Brain microvascular endothelial cell (primary cell): ENCODE data around the gene SMAD2.

Source experiments
- DNase-seq: peaks from one replicate; pipeline ENCODE4 v3.0.0-alpha.2; 2020
- H3K27ac ChIP-seq: fragments of 250-450 bp; sonication (Bioruptor Pico); 2 replicates; pipeline ENCODE4 v1.5.1; 2020; ENCODE audit warnings: mild to moderate bottlenecking, moderate library complexity
- H3K27me3 ChIP-seq: fragments of 250-450 bp; sonication (Bioruptor Pico); replicated peaks from 2 replicates; pipeline ENCODE4 v1.5.1; 2020; ENCODE audit warnings: mild to moderate bottlenecking
- H3K36me3 ChIP-seq: fragments of 250-450 bp; sonication (Bioruptor Pico); replicated peaks from 2 replicates; pipeline ENCODE4 v1.5.1; 2020; ENCODE audit warnings: mild to moderate bottlenecking
- H3K4me3 ChIP-seq: 2 replicates; pipeline ENCODE4 v1.5.1; 2011; ENCODE audit warnings: low read depth, mild to moderate bottlenecking, control low read depth, low read length, moderate library complexity
- in situ Hi-C: cut with HindIII; loops from 2 replicates; pipeline ENCODE4 v1.10.0; 2017; ENCODE audit warnings: low sequenced_read_pairs, low pct_ligation_motif_present
- TF ChIP-seq, protein P1 (sequence below): IDR thresholded peaks from 2 replicates; pipeline ENCODE4 v1.5.1; 2011; ENCODE audit warnings: low read depth, mild to moderate bottlenecking, moderate library complexity, low read length, control low read depth, inconsistent platforms; ENCODE audit errors: missing control alignments

The SMAD2 gene

DNA sequence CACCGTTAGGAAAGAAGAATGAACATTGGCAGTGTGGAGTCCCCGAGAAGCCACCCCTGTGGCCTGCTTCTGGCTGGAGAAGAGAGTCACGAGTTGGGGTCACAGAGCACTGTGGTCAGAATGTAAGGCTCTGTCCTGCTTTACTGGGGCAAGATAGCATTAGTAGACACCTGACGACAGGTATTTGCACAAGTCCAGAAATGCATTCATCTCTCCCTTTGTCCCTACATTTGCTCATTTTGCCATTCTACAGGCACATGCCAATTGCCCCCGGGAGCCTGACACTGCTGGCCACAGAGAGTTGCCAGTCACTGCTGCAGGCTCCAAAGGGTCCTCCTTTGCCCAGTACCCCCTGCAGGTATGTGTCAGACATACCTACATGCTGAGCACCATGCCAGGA, 133.3 kb downstream of the SMAD2 start:
- H3K27ac ChIP-seq = no peak overlapping the region
- TF ChIP-seq, protein P1, sequence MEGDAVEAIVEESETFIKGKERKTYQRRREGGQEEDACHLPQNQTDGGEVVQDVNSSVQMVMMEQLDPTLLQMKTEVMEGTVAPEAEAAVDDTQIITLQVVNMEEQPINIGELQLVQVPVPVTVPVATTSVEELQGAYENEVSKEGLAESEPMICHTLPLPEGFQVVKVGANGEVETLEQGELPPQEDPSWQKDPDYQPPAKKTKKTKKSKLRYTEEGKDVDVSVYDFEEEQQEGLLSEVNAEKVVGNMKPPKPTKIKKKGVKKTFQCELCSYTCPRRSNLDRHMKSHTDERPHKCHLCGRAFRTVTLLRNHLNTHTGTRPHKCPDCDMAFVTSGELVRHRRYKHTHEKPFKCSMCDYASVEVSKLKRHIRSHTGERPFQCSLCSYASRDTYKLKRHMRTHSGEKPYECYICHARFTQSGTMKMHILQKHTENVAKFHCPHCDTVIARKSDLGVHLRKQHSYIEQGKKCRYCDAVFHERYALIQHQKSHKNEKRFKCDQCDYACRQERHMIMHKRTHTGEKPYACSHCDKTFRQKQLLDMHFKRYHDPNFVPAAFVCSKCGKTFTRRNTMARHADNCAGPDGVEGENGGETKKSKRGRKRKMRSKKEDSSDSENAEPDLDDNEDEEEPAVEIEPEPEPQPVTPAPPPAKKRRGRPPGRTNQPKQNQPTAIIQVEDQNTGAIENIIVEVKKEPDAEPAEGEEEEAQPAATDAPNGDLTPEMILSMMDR = no peak
- no peaks in the 10 kb centered on the region for H3K27me3 ChIP-seq
- in situ Hi-C loops = no loop called here
- no peak overlapping the region for H3K4me3 ChIP-seq
- DNase-seq = no peak
- H3K36me3 ChIP-seq = no peaks in the 10 kb centered on the region

DNA sequence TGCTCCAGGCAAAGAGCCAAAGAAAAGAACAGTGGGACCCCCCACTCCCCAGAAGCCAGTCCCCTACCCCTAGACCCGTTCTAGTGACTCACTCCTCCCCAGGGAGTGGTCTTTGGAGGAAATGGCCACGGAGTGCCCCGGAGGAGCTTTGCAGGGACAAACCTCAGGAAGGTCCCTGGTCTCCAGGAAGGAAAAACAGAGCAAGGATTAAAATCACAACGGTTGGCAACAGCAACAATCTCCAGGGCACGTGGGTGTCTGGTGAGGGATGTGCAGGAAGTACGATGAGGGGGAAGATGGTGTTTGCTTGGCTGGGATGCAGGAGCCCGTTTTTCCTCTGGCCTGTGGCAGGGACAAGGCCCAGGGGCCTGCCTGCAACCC, 135.0 kb downstream of the SMAD2 start:
- H3K27me3 ChIP-seq = no peaks in the 10 kb centered on the region
- peak; percentile 18 for DNase-seq
- TF ChIP-seq, protein P1 = no peak
- H3K4me3 ChIP-seq = no peak overlapping the region
- in situ Hi-C loops = no loop called here
- H3K27ac ChIP-seq = no peak overlapping the region
- H3K36me3 ChIP-seq = no peaks in the 10 kb centered on the region

DNA sequence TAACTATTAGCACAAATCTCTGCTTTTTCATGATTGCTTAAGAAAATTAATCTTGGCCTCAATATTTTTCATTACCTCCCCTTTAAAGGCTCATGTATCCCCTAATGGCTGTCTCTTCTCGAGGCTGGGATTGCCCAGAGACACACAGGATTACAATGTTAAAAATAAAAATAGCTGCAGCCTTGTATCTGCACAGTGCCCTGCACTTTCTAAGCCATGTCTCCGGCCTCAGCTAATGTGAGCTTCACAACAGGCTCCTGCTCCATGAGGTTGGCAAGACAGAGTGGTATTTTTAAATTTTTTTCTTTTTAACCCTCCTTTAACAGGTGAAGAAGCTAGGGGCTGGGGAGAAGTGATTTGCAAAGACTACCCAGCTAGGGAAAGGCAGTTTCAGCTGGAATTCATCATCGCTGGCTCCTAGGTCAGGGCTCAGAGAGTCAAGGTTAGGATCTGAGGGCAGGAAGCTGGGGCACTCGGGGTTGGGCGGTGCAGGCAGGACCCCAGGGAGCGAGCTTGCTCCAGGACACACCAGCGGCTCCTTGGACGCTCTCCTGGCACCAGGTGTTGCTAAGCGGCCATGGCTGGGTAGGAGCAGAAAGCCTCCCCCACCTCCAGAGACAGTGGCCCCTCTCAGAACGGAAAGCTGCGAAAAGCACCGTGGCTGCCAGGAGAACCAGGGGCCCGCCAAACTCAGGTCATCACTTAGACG, 135.6 kb downstream of the SMAD2 start:
- Histone ChIP-seq H3K36me3 (no peaks in the 10 kb centered on the region), H3K4me3 (no peak overlapping the region), H3K27ac (no peak overlapping the region), H3K27me3 (no peaks in the 10 kb centered on the region)
- in situ Hi-C loops = no loop called here
- DNase-seq = no peak
- TF ChIP-seq, protein P1 = no peak

DNA sequence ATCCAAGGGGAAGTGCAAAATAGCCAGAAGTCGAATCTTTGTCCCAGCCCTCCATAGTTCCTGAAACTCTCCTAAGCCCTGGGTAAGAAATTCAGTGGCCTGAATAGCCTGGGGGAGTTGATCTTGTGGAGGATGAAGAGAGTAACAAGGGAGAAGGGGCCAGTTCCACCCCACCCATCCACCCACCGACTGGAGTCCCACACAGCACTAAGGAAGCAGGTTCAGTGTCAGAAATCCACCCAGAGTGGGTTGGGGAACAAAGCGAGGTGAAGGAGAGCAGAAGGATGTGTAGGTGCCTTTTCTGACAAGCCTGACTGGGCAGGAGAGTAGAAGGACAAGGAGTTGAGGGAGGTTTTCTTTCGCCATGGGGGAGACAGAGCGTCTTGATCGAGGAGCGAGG, 136.8 kb downstream of the SMAD2 start:
- in situ Hi-C loops = no loop called here
- Histone ChIP-seq H3K4me3 (no peak overlapping the region), H3K27ac (no peak overlapping the region), H3K27me3 (no peaks in the 10 kb centered on the region), H3K36me3 (no peaks in the 10 kb centered on the region)
- TF ChIP-seq, protein P1 = no peak
- no peak for DNase-seq

DNA sequence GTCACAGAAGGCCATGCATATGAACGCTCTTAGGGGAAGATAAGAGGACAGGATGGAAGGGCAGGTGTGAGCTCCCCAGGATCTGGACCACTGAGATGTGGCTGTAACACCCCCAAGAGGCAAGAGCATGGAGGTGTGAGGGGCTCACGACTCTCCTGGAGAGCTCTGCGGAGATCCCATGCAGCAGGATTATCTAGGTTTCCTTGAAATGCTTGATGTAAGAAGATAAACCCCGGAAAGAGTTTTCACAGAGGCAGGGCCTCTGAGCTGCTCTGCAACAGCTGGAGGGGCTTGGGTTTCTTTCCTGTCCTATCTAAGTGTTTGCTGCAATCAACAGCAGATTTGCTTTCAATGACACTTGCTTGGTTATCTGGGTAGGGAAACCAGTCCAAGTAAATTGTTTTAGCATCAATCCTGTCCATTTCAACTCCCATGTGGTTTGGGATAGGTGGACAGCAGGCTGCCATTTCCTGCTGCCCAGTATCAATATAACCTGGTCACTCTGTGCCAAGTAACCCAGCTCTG, 138.9 kb downstream of the SMAD2 start:
- H3K36me3 ChIP-seq = no peaks in the 10 kb centered on the region
- TF ChIP-seq, protein P1 = no peak

DNA sequence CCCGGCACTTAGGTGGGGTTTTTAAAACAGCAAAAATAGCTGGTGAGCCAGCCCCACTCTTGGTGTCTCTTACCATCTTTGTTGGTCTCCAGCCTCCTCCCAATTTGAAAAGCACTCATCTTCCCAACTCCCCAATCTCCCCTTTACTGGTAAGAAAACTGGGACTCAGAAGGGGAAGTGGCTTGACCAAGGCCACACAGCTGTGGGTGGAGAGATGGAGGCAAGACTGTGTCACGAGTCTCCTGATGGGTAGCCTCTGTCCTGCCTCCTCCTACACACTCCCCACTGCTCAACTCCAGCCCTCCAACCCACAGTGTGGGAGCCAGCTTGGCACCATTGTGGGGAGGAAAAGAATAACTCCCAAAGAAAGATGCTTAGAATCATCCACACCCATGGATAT, 140.4 kb downstream of the SMAD2 start:
- TF ChIP-seq, protein P1 = no peak
- Histone ChIP-seq H3K4me3 (no peak overlapping the region), H3K27me3 (no peaks in the 10 kb centered on the region), H3K36me3 (no peaks in the 10 kb centered on the region), H3K27ac (no peak overlapping the region)
- DNase-seq = no peak
- in situ Hi-C loops = no loop called here

More for the DNA sequence above, 138.9 kb downstream of the SMAD2 start:
- no peak overlapping the region for H3K4me3 ChIP-seq
- in situ Hi-C loops = no loop called here
- no peak overlapping the region for H3K27ac ChIP-seq
- no peak for DNase-seq
- no peaks in the 10 kb centered on the region for H3K27me3 ChIP-seq
